ENCODE data around the gene RHBDL2.
"Not testable (repeated sequence)": the region's sequence is repeated elsewhere in the genome, so short reads cannot be mapped to it uniquely, and the experiment has no call there.

The RHBDL2 gene

DNA sequence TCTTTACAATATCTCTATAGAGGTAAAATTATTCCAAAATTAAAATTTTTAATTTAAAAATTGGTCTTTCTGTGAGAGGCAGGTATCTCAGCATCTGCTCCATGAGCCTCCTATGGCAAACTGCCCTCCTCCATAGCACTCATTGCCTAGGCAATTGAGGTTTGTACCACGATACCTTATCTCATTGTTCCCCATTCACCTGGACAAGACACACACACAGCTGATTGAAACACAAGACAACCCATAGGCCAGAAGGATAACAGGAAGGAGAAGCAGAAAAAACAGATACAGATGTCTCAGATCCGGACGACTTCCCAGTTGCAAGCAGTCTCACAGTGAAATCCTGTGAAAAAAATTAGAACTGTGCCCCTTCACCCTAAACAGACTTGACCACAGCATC is 24.3 kb downstream of the RHBDL2 start:
- DNase-seq: no peak
- no peak overlapping the region for H3K27ac Mint-ChIP-seq
- no peaks in the 10 kb centered on the region for H3K27me3 Mint-ChIP-seq
- no peak overlapping the region for H3K4me3 Mint-ChIP-seq
- H3K4me1 Mint-ChIP-seq (ENCODE audit: low read depth): peaks cover 11% of the 10 kb centered on the region
- no peaks in the 10 kb centered on the region for H3K9me3 Mint-ChIP-seq
- no peaks in the 10 kb centered on the region for H3K36me3 Mint-ChIP-seq (ENCODE audit: low read depth)

- H3K27ac Mint-ChIP-seq: no peak overlapping the region
- DNase-seq: no peak
Measured at GRCh38 chr1:38915352-38915948, 26.2 kb downstream of the RHBDL2 start.

DNA sequence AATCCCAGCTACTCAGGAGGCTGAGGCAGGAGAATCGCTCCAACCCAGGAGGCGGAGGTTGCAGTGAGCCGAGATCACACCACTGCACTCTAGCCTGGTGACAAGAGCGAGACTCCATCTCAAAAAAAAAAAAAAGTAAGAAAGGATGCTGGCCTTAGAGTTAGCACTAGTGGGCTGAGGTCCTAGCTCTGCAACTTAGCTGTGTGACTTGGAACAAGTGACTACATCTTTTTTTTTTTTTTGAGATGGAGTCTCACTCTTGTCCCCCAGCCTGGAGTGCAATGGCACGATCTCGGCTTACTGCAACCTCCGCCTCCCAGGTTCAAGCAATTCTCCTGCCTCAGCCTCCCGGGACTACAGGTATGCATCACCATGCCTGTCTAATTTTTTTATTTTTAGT is 26.7 kb downstream of the RHBDL2 start:
- H3K27me3 Mint-ChIP-seq; DNase-seq; H3K4me3 Mint-ChIP-seq; H3K27ac Mint-ChIP-seq; H3K9me3 Mint-ChIP-seq; H3K36me3 Mint-ChIP-seq (ENCODE audit: low read depth): not testable (repeated sequence)
- H3K4me1 Mint-ChIP-seq (ENCODE audit: low read depth): peaks cover 11% of the 10 kb centered on the region

More at GRCh38 chr1:38915352-38915948, 26.2 kb downstream of the RHBDL2 start:
- Mint-ChIP-seq H3K27me3 (no peaks in the 10 kb centered on the region), H3K36me3 (ENCODE audit: low read depth) (no peaks in the 10 kb centered on the region), H3K9me3 (no peaks in the 10 kb centered on the region), H3K4me3 (no peak overlapping the region), H3K4me1 (ENCODE audit: low read depth) (peaks cover 11% of the 10 kb centered on the region)

- H3K27ac Mint-ChIP-seq: no peak overlapping the region
- peaks cover 5% of the 10 kb centered on the region for H3K9me3 Mint-ChIP-seq
- no peaks in the 10 kb centered on the region for H3K27me3 Mint-ChIP-seq
Measured at GRCh38 chr1:38908821-38909220, 32.8 kb downstream of the RHBDL2 start.

DNA sequence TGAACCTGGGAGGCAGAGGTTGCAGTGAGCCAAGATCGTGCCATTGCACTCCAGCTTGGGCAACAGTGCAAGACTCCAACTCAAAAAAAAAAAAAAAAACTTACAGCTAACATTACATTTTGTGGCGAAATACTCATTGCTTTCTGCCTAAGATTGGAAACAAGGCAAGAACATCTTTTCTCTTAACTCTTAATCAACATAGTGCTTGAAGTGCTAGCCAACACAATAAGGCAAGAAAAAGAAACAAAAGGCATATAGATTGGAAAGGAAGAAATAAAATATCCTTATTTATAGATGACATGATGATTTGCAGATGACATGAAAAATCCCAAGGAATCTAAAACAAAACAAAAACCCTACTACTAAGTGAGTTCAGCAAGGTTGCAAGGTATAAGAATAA is 35.6 kb downstream of the RHBDL2 start:
- Mint-ChIP-seq H3K4me1 (ENCODE audit: low read depth) (no peaks in the 10 kb centered on the region), H3K27ac (no peak overlapping the region), H3K4me3 (no peak overlapping the region), H3K27me3 (no peaks in the 10 kb centered on the region), H3K36me3 (ENCODE audit: low read depth) (no peaks in the 10 kb centered on the region), H3K9me3 (peaks cover 5% of the 10 kb centered on the region)
- no peak for DNase-seq

More at GRCh38 chr1:38908821-38909220, 32.8 kb downstream of the RHBDL2 start:
- no peak for DNase-seq
- no peaks in the 10 kb centered on the region for H3K36me3 Mint-ChIP-seq (ENCODE audit: low read depth)
- no peak overlapping the region for H3K4me3 Mint-ChIP-seq
- no peaks in the 10 kb centered on the region for H3K4me1 Mint-ChIP-seq (ENCODE audit: low read depth)

- no peak overlapping the region for H3K4me3 Mint-ChIP-seq
- peaks cover 7% of the 10 kb centered on the region for H3K4me1 Mint-ChIP-seq (ENCODE audit: low read depth)
- no peak overlapping the region for H3K27ac Mint-ChIP-seq
- no peaks in the 10 kb centered on the region for H3K9me3 Mint-ChIP-seq
- no peak for DNase-seq
- no peaks in the 10 kb centered on the region for H3K36me3 Mint-ChIP-seq (ENCODE audit: low read depth)
- H3K27me3 Mint-ChIP-seq: no peaks in the 10 kb centered on the region
Measured at GRCh38 chr1:38899560-38899959, 42.1 kb downstream of the RHBDL2 start.

DNA sequence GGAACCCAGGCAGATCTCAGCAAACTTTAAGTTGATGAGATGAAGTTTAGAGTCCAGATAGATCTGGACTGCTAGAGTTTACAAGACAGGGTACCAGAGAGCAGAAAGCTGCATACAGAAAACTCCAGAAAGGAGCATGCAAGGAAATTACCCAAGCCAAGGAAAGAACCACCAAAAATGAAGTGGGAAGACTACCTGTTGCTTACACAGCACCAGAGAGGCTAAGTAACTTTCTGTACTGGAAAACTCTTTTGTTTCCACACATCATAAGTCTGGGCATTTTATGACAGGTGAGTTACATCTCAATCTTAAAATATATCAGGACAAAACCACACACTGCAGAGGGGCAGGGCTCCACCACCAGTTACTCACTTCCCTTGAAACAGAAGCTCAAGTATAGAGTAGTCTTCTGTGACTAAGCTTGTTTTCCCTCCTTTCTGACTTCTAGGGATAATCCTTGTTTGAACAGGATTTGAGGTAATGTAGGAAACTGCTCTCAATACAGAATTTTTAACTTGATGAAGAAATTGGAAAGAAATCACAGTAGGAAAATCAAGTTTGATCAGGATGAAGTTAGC is 42.9 kb downstream of the RHBDL2 start:
- no peak for DNase-seq
- Mint-ChIP-seq H3K4me1 (ENCODE audit: low read depth) (peaks cover 7% of the 10 kb centered on the region), H3K27me3 (no peaks in the 10 kb centered on the region), H3K36me3 (ENCODE audit: low read depth) (no peaks in the 10 kb centered on the region), H3K4me3 (no peak overlapping the region), H3K27ac (peak overlapping the region; percentile 11), H3K9me3 (no peaks in the 10 kb centered on the region)

GRCh38 chr1:38896169-38896568 is 45.5 kb downstream of the RHBDL2 start:
- H3K4me3 Mint-ChIP-seq: no peak overlapping the region
- no peak for DNase-seq
- no peak overlapping the region for H3K27ac Mint-ChIP-seq

DNA sequence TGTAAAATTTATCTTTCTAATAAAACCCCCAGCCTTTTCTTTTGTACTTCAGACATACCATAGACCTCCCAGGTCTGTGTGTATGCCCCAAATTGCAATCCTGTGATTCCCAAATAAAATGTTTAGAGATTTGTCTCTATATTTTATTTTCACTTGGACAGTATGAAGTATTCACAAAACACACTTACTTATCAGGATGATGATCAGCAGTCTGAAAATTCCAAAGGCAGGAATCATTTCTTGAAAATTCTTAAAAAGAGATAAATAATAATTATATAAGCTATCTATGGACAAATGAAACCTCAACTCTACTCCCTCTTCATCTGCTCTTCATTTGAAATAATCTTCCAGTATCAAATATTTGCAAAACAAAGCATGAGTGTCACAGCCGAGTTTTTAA is 48.7 kb downstream of the RHBDL2 start:
- no peak for DNase-seq
- Mint-ChIP-seq H3K36me3 (ENCODE audit: low read depth) (no peaks in the 10 kb centered on the region), H3K27me3 (no peaks in the 10 kb centered on the region), H3K4me3 (no peak overlapping the region), H3K9me3 (no peaks in the 10 kb centered on the region), H3K4me1 (ENCODE audit: low read depth) (no peaks in the 10 kb centered on the region), H3K27ac (no peak overlapping the region)

More at GRCh38 chr1:38896169-38896568, 45.5 kb downstream of the RHBDL2 start:
- Mint-ChIP-seq H3K36me3 (ENCODE audit: low read depth) (no peaks in the 10 kb centered on the region), H3K27me3 (no peaks in the 10 kb centered on the region), H3K4me1 (ENCODE audit: low read depth) (peaks cover 7% of the 10 kb centered on the region), H3K9me3 (no peaks in the 10 kb centered on the region)

- Mint-ChIP-seq H3K4me3 (no peak overlapping the region), H3K9me3 (no peaks in the 10 kb centered on the region), H3K36me3 (ENCODE audit: low read depth) (no peaks in the 10 kb centered on the region), H3K27ac (no peak overlapping the region), H3K27me3 (no peaks in the 10 kb centered on the region), H3K4me1 (ENCODE audit: low read depth) (peaks cover 6% of the 10 kb centered on the region)
- DNase-seq: no peak
Measured at GRCh38 chr1:38891753-38892152, 49.9 kb downstream of the RHBDL2 start.

DNA sequence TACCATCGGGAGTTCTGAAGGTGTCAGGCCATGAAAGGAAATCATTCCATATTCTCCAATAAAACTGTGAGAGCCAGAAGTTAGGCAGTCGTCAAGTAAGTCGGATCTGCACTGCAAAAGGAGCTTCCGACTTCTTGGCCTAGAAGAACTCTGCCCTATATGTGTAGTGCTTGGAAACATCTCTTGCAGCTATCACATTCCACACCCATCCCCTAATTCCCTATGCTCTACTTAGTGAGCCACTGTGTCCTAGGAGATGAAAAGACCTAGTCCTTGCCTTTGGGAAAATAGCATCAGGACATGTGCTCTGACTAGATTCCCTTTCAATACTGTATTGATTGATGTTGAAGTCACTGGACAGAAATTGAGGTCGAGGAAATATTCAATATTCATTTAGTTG is 52.0 kb downstream of the RHBDL2 start:
- Mint-ChIP-seq H3K4me1 (ENCODE audit: low read depth) (peaks cover 10% of the 10 kb centered on the region), H3K27ac (no peak overlapping the region), H3K36me3 (ENCODE audit: low read depth) (no peaks in the 10 kb centered on the region), H3K9me3 (no peaks in the 10 kb centered on the region), H3K4me3 (no peak overlapping the region), H3K27me3 (no peaks in the 10 kb centered on the region)
- DNase-seq: no peak

DNA sequence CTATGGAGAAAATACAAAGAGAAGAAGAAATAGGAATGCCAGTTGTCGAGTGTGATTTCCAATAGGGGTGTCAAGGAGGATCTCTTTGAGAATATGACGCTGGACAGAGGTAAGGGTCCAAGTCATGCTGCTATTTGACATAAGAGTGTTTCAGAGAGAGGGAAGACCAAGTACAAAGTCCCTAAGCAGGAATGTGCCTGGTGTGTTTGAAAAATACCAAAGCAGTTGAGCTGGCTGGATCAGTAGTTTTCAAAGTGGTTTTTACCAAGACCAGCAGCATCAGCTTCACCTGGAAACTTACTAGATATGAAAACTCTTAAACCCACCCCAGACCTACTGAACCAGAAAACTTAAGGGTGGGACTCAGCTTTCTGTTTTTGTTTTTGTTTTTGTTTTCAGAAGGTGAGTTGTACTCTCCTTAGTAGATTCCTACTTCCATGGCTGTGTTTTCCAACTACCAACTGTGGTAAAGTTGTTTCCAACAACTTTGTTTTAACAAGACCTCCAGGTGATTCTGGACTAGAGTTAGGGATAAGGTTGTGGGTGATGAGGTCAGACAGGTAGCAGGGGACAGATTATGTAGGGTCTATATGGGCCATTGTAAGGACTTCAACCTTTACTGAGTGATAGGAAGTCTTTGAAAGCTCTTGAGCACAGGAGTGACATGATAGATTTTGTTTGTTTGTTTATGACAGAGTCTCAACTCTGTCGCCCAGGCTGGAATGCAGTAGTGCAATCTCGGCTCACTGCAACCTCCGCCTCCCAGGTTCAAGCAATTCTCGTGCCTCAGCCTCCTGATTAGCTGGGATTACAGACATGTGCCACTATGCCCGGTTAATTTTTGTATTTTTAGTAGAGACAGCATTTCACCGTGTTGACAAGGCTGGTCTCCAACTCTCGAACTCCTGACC is 53.0 kb downstream of the RHBDL2 start:
- Mint-ChIP-seq H3K27me3 (no peaks in the 10 kb centered on the region), H3K27ac (no peak overlapping the region), H3K36me3 (ENCODE audit: low read depth) (no peaks in the 10 kb centered on the region), H3K9me3 (no peaks in the 10 kb centered on the region), H3K4me1 (ENCODE audit: low read depth) (peaks cover 10% of the 10 kb centered on the region), H3K4me3 (no peak overlapping the region)
- no peak for DNase-seq

GRCh38 chr1:38885092-38885491 is 56.5 kb downstream of the RHBDL2 start:
- no peaks in the 10 kb centered on the region for H3K9me3 Mint-ChIP-seq
- H3K27ac Mint-ChIP-seq: no peak overlapping the region
- H3K27me3 Mint-ChIP-seq: no peaks in the 10 kb centered on the region
- peaks cover 10% of the 10 kb centered on the region for H3K4me1 Mint-ChIP-seq (ENCODE audit: low read depth)
- H3K36me3 Mint-ChIP-seq (ENCODE audit: low read depth): no peaks in the 10 kb centered on the region
- H3K4me3 Mint-ChIP-seq: no peak overlapping the region
- DNase-seq: no peak

DNA sequence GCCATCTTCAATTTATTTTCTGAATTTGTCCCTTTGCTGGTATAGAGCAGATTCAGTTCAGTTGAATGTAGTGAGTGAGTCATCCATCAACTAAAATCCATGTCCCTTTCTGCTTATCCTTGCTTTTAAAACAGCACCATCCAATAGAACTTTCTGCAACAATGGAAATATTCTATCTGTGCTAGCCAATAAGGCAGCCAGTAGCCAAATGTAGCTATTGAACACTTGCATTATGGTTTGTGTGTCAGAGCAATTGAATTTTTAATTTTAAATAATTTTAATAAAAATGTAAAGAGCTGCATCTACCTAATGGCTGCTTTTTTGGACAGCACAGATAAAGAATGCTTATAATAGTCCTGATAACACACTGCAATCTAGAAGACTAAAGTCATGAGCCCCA is 60.1 kb downstream of the RHBDL2 start, which contains the start of gene GJA9:
Gene GJA9, minus strand, starts transcription at position 101 of the 400 bp plus-strand sequence. CDS start 5,489 bp downstream, outside the sequence.
- no peak within 1 kb of the TSS for H3K27ac Mint-ChIP-seq

DNA sequence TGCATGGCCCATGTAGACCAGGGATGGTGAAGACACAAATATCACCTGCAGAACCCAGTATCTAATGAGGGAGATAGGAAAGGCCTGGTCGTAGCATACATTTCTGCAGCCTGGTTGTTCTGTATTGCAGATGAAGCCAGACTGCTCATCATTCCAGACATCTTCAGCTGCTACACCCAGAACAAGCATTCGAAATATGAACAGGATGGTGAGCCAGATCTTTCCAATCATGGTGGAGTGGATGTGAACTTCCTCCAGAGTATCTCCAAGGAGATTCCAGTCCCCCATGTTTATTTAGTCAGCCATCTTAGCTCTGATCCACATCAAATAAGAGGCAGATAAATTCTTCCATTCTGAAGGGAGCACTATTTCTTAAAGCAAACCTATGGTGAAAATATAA is 65.8 kb downstream of the RHBDL2 start:
- H3K27me3 Mint-ChIP-seq: no peaks in the 10 kb centered on the region
- no peaks in the 10 kb centered on the region for H3K9me3 Mint-ChIP-seq
- peaks cover 29% of the 10 kb centered on the region for H3K4me1 Mint-ChIP-seq (ENCODE audit: low read depth)
- no peak for DNase-seq
- H3K4me3 Mint-ChIP-seq: no peak overlapping the region
- H3K36me3 Mint-ChIP-seq (ENCODE audit: low read depth): peaks cover 20% of the 10 kb centered on the region
- H3K27ac Mint-ChIP-seq: no peak overlapping the region

More for the DNA sequence above, 60.1 kb downstream of the RHBDL2 start, which contains the start of gene GJA9:
- Mint-ChIP-seq H3K4me1 (ENCODE audit: low read depth) (peaks cover 2% of the 10 kb centered on the region), H3K9me3 (no peaks in the 10 kb centered on the region), H3K36me3 (ENCODE audit: low read depth) (no peaks in the 10 kb centered on the region), H3K4me3 (no peak within 1 kb of the TSS), H3K27me3 (no peaks in the 10 kb centered on the region)
- DNase-seq: no peak
